HG03432 (cell line): ENCODE measurements around the gene KLHL7.
"Not testable (repeated sequence)": the region's sequence is repeated elsewhere in the genome, so short reads cannot be mapped to it uniquely, and the experiment has no call there.

Experiments used
- ATAC-seq: cut with Tn5 transposase; IDR thresholded peaks from one replicate; pipeline ENCODE4 v1.9.1; 2021; ENCODE audit warnings: mild to moderate bottlenecking, moderate library complexity; ENCODE audit not compliant: unreplicated experiment

Gene KLHL7

DNA sequence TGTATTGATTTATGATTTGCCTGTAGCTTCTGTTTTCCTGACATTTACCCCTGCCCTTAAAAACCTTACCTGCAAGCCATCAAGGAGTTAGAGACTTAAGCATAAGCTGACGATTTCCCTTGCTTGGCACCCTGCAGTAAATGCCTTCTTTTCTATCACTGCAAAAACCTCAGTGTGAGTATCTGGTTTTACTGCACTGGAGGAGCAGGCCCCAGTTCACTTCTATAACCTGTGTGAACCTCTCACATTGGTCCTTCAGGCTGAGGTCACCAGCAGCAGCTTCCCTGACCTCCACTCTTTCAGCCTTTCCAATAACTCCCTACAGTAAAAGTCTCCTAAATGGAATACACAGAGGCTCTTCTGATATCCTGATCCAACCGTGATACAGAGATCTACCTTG is 106.8 kb downstream of the KLHL7 start:
- no peak for ATAC-seq

DNA sequence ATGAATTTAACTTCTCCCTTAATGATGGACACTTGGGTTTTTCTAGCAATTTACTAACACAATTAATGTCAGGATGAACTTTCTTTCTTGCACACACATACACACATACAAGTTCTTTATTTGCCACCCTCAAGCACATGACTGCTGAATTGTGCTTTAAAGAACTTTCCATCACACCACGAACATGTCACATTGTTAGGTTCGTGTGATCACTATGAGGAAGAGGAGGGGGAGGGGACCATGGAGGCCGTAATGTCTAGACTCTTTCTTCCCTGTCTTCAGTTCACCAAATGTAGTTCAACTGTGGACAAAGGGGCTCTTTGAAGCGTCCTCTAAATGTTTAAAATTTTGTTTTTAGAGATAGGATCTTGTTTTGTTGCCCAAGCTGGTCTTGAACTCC is 107.3 kb downstream of the KLHL7 start:
- no peak for ATAC-seq

GRCh38 chr7:23213755-23214154 is 108.2 kb downstream of the KLHL7 start:
- no peak for ATAC-seq

DNA sequence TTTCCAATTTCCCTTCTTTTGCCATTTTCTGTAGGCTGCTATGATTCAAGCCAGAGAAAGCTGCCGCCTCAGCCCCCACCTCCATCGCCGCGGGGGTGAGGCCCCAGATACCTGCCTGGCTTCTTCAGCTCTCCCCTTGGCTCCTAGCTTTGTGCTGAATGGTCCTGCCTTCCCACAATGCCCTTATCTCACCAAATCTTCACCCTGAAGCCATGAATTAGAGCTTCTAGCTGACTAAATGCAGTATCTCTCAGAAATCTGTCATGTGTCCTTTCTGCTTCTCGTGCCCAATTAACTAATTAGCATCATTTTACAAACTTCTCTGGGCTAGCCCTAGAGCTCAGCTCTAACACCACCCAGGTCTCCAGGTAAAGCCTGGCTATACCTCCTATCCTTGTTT is 108.8 kb downstream of the KLHL7 start:
- no peak for ATAC-seq

GRCh38 chr7:23214938-23215337 is 109.4 kb downstream of the KLHL7 start:
- ATAC-seq = no peak

DNA sequence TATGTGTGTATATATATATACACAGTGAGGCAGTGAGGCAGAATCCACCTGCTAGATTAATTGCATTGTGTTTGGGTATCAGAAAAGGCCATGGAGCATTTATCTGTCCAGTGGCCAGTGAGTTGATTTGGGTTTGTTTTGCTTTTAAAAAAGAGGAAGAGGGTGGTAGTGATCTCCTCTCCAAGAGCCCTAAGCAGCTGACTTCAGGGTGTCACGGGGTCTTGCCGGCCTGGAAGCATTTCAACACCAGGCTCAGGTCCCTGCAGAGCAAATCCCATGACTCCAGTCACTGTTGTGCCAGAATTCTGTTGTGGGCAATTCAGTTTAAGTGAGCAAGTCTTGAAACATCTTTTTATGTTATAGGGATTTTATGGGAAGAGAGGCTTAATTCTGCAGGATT is 110.4 kb downstream of the KLHL7 start:
- no peak for ATAC-seq

DNA sequence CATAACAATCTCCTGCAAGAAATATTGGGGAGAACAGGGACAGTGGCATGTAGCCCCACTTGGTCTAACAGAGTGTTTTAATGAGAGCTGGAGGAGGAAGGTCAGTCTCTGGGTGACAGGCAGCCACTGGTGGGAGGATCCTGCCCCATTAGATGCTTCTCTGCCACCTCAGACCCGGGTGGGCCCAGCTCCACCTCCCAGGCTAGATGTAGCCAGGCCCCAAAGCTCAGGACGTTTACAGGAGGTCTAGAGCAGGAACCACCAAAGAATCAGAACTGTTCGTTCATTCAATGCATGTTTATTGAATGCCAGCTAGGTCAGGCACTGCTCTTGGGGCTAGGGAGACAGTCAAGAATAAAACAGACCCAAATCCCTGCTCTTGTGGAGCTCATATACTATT is 112.6 kb downstream of the KLHL7 start:
- ATAC-seq = no peak

- ATAC-seq = no peak
These were observed 115.2 kb downstream of the KLHL7 start for GRCh38 chr7:23220690-23221305.

- ATAC-seq = no peak
These were observed 117.0 kb downstream of the KLHL7 start for GRCh38 chr7:23222439-23223030.

GRCh38 chr7:23224364-23224763 is 118.8 kb downstream of the KLHL7 start:
- not testable (repeated sequence) for ATAC-seq

GRCh38 chr7:23226844-23227450 is 121.4 kb downstream of the KLHL7 start:
- no peak for ATAC-seq
